Endometrial microvascular endothelial cells (primary cell): ENCODE results near the gene HES5. TPM values are rescaled to one million over a fixed set of nuclear protein-coding genes. Genes with fewer than 3 reads are reported as not detected.

Experiments
- in situ Hi-C: cut with HindIII; loops from 2 replicates; pipeline ENCODE4 v1.10.0; 2017; ENCODE audit warnings: low sequenced_read_pairs, low pct_unique_long_range_greater_than_20kb; ENCODE audit errors: inconsistent ontology term
- total RNA-seq: library from RNA; depleted of rRNA; stranded (reverse); fragments of >200 nt; gene quantifications from one replicate; pipeline ENCODE4 v1.2.3, GENCODE V29; 2015; ENCODE audit errors: inconsistent ontology term

Gene HES5
- total RNA-seq, 1 donor from 2014 or later: not detected

GRCh38 chr1:2522230-2522629 is 7.8 kb downstream of the HES5 start:
- in situ Hi-C loops: no loop called here

GRCh38 chr1:2520806-2521205 is 9.3 kb downstream of the HES5 start:
- in situ Hi-C loops: no loop called here

- in situ Hi-C loops: no loop called here
Observed at GRCh38 chr1:2520206-2520605, 9.9 kb downstream of the HES5 start.

GRCh38 chr1:2519729-2520128 is 10.3 kb downstream of the HES5 start:
- in situ Hi-C loops: no loop called here

GRCh38 chr1:2519029-2519685 is 10.9 kb downstream of the HES5 start:
- in situ Hi-C loops: no loop called here

GRCh38 chr1:2518528-2518927 is 11.5 kb downstream of the HES5 start:
- in situ Hi-C loops: no loop called here

- in situ Hi-C loops: no loop called here
Observed at GRCh38 chr1:2517966-2518365, 12.1 kb downstream of the HES5 start.

GRCh38 chr1:2516946-2517345 is 13.1 kb downstream of the HES5 start:
- in situ Hi-C loops: no loop called here

GRCh38 chr1:2516124-2516523 is 13.9 kb downstream of the HES5 start:
- in situ Hi-C loops: no loop called here

GRCh38 chr1:2515763-2516080 is 14.3 kb downstream of the HES5 start:
- in situ Hi-C loops: no loop called here

- in situ Hi-C loops: no loop called here
Observed at GRCh38 chr1:2514863-2515762, 14.9 kb downstream of the HES5 start.

GRCh38 chr1:2513939-2514652 is 16.0 kb downstream of the HES5 start:
- in situ Hi-C loops: no loop called here

- in situ Hi-C loops: no loop called here
Observed at GRCh38 chr1:2512862-2513421, 17.1 kb downstream of the HES5 start.

GRCh38 chr1:2510366-2511155 is 19.5 kb downstream of the HES5 start:
- in situ Hi-C loops: no loop called here

- in situ Hi-C loops: no loop called here
Observed at GRCh38 chr1:2509589-2509988, 20.5 kb downstream of the HES5 start.

GRCh38 chr1:2508751-2509150 is 21.3 kb downstream of the HES5 start:
- in situ Hi-C loops: no loop called here

- in situ Hi-C loops: no loop called here
Observed at GRCh38 chr1:2508180-2508579, 21.9 kb downstream of the HES5 start.

GRCh38 chr1:2507744-2508155 is 22.3 kb downstream of the HES5 start:
- in situ Hi-C loops: no loop called here
